PC-9 (cell line): Measurements from ENCODE around the gene FGF10.

Experiments
- EZH2 ChIP-seq: fragments of 200-600 bp; sonication (generic); IDR thresholded peaks from 2 replicates; pipeline ENCODE4 v1.8.0; 2017; ENCODE audit warnings: antibody characterized with exemption, low read depth
- TF ChIP-seq, protein P1 (sequence below): fragments of 200-600 bp; sonication (generic); conservative IDR thresholded peaks from 2 replicates; pipeline ENCODE4 v1.6.1; 2017; ENCODE audit warnings: mixed run types, antibody characterized with exemption, mild to moderate bottlenecking, moderate library complexity

DNA sequence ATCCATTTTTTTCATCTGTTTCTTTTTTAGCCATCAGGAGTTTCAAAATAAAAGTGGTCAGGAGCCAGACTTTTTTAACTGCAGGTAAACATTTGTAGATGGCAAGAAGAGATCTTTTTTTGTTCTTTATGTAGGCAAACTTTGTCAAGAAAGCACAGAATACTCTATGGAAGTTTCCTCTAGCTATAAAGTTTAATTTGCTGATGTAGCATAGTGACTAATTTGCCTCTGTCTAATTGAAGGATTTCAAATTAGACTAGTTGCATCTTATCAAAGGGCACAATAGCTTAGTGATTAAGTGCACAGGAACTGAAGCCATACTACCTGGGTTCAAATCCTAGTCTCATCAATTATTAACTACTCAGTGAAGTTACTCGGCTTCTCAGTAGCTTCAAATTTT, 22.0 kb downstream of the FGF10 start:
- TF ChIP-seq, protein P1, sequence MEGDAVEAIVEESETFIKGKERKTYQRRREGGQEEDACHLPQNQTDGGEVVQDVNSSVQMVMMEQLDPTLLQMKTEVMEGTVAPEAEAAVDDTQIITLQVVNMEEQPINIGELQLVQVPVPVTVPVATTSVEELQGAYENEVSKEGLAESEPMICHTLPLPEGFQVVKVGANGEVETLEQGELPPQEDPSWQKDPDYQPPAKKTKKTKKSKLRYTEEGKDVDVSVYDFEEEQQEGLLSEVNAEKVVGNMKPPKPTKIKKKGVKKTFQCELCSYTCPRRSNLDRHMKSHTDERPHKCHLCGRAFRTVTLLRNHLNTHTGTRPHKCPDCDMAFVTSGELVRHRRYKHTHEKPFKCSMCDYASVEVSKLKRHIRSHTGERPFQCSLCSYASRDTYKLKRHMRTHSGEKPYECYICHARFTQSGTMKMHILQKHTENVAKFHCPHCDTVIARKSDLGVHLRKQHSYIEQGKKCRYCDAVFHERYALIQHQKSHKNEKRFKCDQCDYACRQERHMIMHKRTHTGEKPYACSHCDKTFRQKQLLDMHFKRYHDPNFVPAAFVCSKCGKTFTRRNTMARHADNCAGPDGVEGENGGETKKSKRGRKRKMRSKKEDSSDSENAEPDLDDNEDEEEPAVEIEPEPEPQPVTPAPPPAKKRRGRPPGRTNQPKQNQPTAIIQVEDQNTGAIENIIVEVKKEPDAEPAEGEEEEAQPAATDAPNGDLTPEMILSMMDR, result no peak
- TF ChIP-seq EZH2, result no peak
